Neural cell (in vitro differentiated cells): Measurements from ENCODE around the gene TNFRSF19. TPM values are rescaled to one million over a fixed set of nuclear protein-coding genes. Genes with fewer than 3 reads are reported as not detected.

Source experiments
- H2AFZ ChIP-seq: fragments of 200-600, 300-800 bp; sonication (generic), shearing (Covaris generic); 2 replicates; pipeline ENCODE4 v1.6.0; 2014; ENCODE audit warnings: low read depth, mild to moderate bottlenecking, antibody characterized with exemption, low read length, moderate library complexity
- H3F3A ChIP-seq: fragments of 200-600 bp; shearing (Covaris generic); 2 replicates; pipeline ENCODE4 v1.6.1; 2016; ENCODE audit warnings: mild to moderate bottlenecking, moderate library complexity, mixed read lengths, antibody characterized with exemption, low read length; ENCODE audit not compliant: insufficient read depth, poor library complexity, severe bottlenecking
- H3K27ac ChIP-seq: fragments of 200-600, 300-800 bp; sonication (generic), shearing (Covaris generic); 2 replicates; pipeline ENCODE4 v1.5.1; 2014; ENCODE audit warnings: mild to moderate bottlenecking, low read length, moderate library complexity
- H3K27me3 ChIP-seq: fragments of 300-800, 200-600 bp; sonication (generic), shearing (Covaris generic); 2 replicates; pipeline ENCODE4 v1.6.0; 2014; ENCODE audit warnings: mild to moderate bottlenecking, low read depth, low read length, moderate library complexity; ENCODE audit not compliant: insufficient read depth
- H3K36me3 ChIP-seq: fragments of 300-800, 200-600 bp; sonication (generic), shearing (Covaris generic); 2 replicates; pipeline ENCODE4 v1.5.1; 2014; ENCODE audit warnings: mild to moderate bottlenecking, antibody characterized with exemption, low read length, moderate library complexity; ENCODE audit not compliant: insufficient read depth
- H3K4me2 ChIP-seq: fragments of 300-800, 200-600 bp; sonication (generic), shearing (Covaris generic); 2 replicates; pipeline ENCODE4 v1.6.0; 2014; ENCODE audit warnings: mild to moderate bottlenecking, low read length
- H3K4me3 ChIP-seq: fragments of 300-800, 200-600 bp; sonication (generic), shearing (Covaris generic); 2 replicates; pipeline ENCODE4 v1.5.1; 2014; ENCODE audit warnings: mild to moderate bottlenecking, low read length, moderate library complexity
- H3K79me2 ChIP-seq: fragments of 200-600 bp; shearing (Covaris generic); replicated peaks from 2 replicates; pipeline ENCODE4 v1.6.0; 2014; ENCODE audit warnings: mild to moderate bottlenecking, low read length, moderate library complexity; ENCODE audit not compliant: insufficient read depth
- H3K9ac ChIP-seq: fragments of 300-800, 200-600 bp; sonication (generic), shearing (Covaris generic); 2 replicates; pipeline ENCODE4 v1.6.1; 2016; ENCODE audit warnings: mild to moderate bottlenecking, low read length, mixed read lengths
- H3K9me2 ChIP-seq: fragments of 200-600 bp; shearing (Covaris generic); 2 replicates; pipeline ENCODE4 v1.6.1; 2016; ENCODE audit warnings: mild to moderate bottlenecking, low read length, mixed read lengths; ENCODE audit not compliant: insufficient read depth
- H3K9me3 ChIP-seq: fragments of 200-600, 300-800 bp; sonication (generic), shearing (Covaris generic); 2 replicates; pipeline ENCODE4 v1.6.1; 2016; ENCODE audit warnings: mild to moderate bottlenecking, mixed run types, low read length, moderate library complexity, mixed read lengths
- H4K20me1 ChIP-seq: fragments of 200-600 bp; shearing (Covaris generic); 2 replicates; pipeline ENCODE4 v1.6.1; 2016; ENCODE audit warnings: mild to moderate bottlenecking, mixed run types; ENCODE audit not compliant: insufficient read depth
- CTCF ChIP-seq: fragments of 450-650 bp; IDR thresholded peaks from 2 replicates; pipeline ENCODE4 v1.5.1; 2014; ENCODE audit warnings: antibody characterized with exemption, mild to moderate bottlenecking, moderate library complexity; ENCODE audit not compliant: poor library complexity, severe bottlenecking
- EP300 ChIP-seq: fragments of 450-650 bp; conservative IDR thresholded peaks from 2 replicates; pipeline ENCODE4 v1.6.1; 2014; ENCODE audit warnings: antibody characterized with exemption, mild to moderate bottlenecking, moderate library complexity; ENCODE audit not compliant: poor library complexity, severe bottlenecking
- EZH2 ChIP-seq: fragments of 200-600, 300-800 bp; shearing (Covaris generic), sonication (generic); IDR thresholded peaks from 2 replicates; pipeline ENCODE4 v1.6.1; 2014; ENCODE audit warnings: antibody characterized with exemption, low read length, borderline replicate concordance, mild to moderate bottlenecking; ENCODE audit not compliant: insufficient read depth, poor library complexity, severe bottlenecking
- MXI1 ChIP-seq: fragments of 450-650 bp; conservative IDR thresholded peaks from 2 replicates; pipeline ENCODE4 v1.6.1; 2014; ENCODE audit warnings: antibody characterized with exemption, mild to moderate bottlenecking; ENCODE audit not compliant: poor library complexity, severe bottlenecking
- POLR2AphosphoS5 ChIP-seq: IDR thresholded peaks from 2 replicates; pipeline ENCODE4 v1.6.1; 2012
- RAD21 ChIP-seq: fragments of 450-650 bp; conservative IDR thresholded peaks from 2 replicates; pipeline ENCODE4 v1.6.1; 2014; ENCODE audit warnings: antibody characterized with exemption, mild to moderate bottlenecking, moderate library complexity
- REST ChIP-seq: IDR thresholded peaks from 2 replicates; pipeline ENCODE4 v1.6.1; 2012; ENCODE audit warnings: borderline replicate concordance
- SMC3 ChIP-seq: fragments of 450-650 bp; conservative IDR thresholded peaks from 2 replicates; pipeline ENCODE4 v1.6.1; 2014; ENCODE audit warnings: antibody characterized with exemption, mild to moderate bottlenecking, moderate library complexity; ENCODE audit not compliant: poor library complexity
- TAF1 ChIP-seq: IDR thresholded peaks from 2 replicates; pipeline ENCODE4 v1.6.1; 2012; ENCODE audit warnings: low read depth
- polyA plus RNA-seq: library from polyadenylated mRNA; depleted of rRNA; stranded (reverse); fragments of >200 nt; gene quantifications from 2 replicates; pipeline ENCODE4 v1.2.3, GENCODE V29; 2014

The TNFRSF19 gene
- polyA plus RNA-seq, 1 donor from 2014 or later: 3.3 TPM

- H3K4me3 ChIP-seq: no peak overlapping the region
- no peaks in the 10 kb centered on the region for H3K36me3 ChIP-seq
- H3K9ac ChIP-seq: no peak overlapping the region
- H3K9me3 ChIP-seq: no peaks in the 10 kb centered on the region
- no peaks in the 10 kb centered on the region for H3K79me2 ChIP-seq
- no peak overlapping the region for H2AFZ ChIP-seq
- no peaks in the 10 kb centered on the region for H3K9me2 ChIP-seq
- no peaks in the 10 kb centered on the region for H3K27me3 ChIP-seq
- TF ChIP-seq POLR2AphosphoS5 (no peak), SMC3 (no peak), MXI1 (no peak), EZH2 (no peak), RAD21 (no peak), EP300 (no peak), TAF1 (no peak), CTCF (no peak), REST (no peak)
- no peak overlapping the region for H3K27ac ChIP-seq
- no peaks in the 10 kb centered on the region for H3F3A ChIP-seq
- no peak overlapping the region for H3K4me2 ChIP-seq
- H4K20me1 ChIP-seq: no peaks in the 10 kb centered on the region
Observed at GRCh38 chr13:23632741-23633140, 62.5 kb downstream of the TNFRSF19 start.

GRCh38 chr13:23634897-23635296 is 64.7 kb downstream of the TNFRSF19 start:
- Histone ChIP-seq H3K27ac (no peak overlapping the region), H4K20me1 (no peaks in the 10 kb centered on the region), H3K4me2 (no peak overlapping the region), H3K36me3 (no peaks in the 10 kb centered on the region), H3K9me3 (no peaks in the 10 kb centered on the region), H3F3A (no peaks in the 10 kb centered on the region), H2AFZ (no peak overlapping the region), H3K27me3 (no peaks in the 10 kb centered on the region), H3K4me3 (no peak overlapping the region), H3K79me2 (no peaks in the 10 kb centered on the region), H3K9me2 (no peaks in the 10 kb centered on the region), H3K9ac (no peak overlapping the region)
- TF ChIP-seq CTCF (no peak), RAD21 (no peak), EZH2 (no peak), TAF1 (no peak), POLR2AphosphoS5 (no peak), REST (no peak), SMC3 (no peak), MXI1 (no peak), EP300 (no peak)
